ENCODE measurements around the gene STK4. TPM values are rescaled to one million over a fixed set of nuclear protein-coding genes. Genes with fewer than 3 reads are reported as not detected.

STK4 gene
- polyA plus RNA-seq, 1 donor from 2014 or later = 14.0 TPM

- Histone ChIP-seq H3K4me2 (ENCODE audit: low read length) (no peak overlapping the region), H3F3A (ENCODE audit: insufficient read depth, low read length, poor library complexity, severe bottlenecking) (no peaks in the 10 kb centered on the region), H4K20me1 (ENCODE audit: insufficient read depth) (no peaks in the 10 kb centered on the region), H3K27ac (ENCODE audit: low read length) (no peak overlapping the region), H3K9me2 (ENCODE audit: insufficient read depth, low read length) (no peaks in the 10 kb centered on the region), H3K36me3 (ENCODE audit: insufficient read depth, low read length) (no peaks in the 10 kb centered on the region), H3K9ac (ENCODE audit: low read length) (no peak overlapping the region), H3K9me3 (ENCODE audit: low read length) (no peaks in the 10 kb centered on the region), H3K27me3 (ENCODE audit: insufficient read depth, low read depth, low read length) (no peaks in the 10 kb centered on the region), H2AFZ (ENCODE audit: low read depth, low read length) (no peak overlapping the region), H3K79me2 (replicated peaks; ENCODE audit: insufficient read depth, low read length) (no peaks in the 10 kb centered on the region), H3K4me3 (ENCODE audit: low read length) (no peak overlapping the region)
- TF ChIP-seq EZH2 (IDR thresholded peaks at IDR 0.05; ENCODE audit: borderline replicate concordance, insufficient read depth, low read length, poor library complexity, severe bottlenecking) (no peak), TAF1 (IDR thresholded peaks at IDR 0.05; ENCODE audit: low read depth) (no peak), SMC3 (conservative IDR thresholded peaks at IDR 0.05; ENCODE audit: poor library complexity) (no peak), EP300 (conservative IDR thresholded peaks at IDR 0.05; ENCODE audit: poor library complexity, severe bottlenecking) (no peak), POLR2AphosphoS5 (IDR thresholded peaks at IDR 0.05) (no peak), MXI1 (conservative IDR thresholded peaks at IDR 0.05; ENCODE audit: poor library complexity, severe bottlenecking) (no peak)
- TF ChIP-seq, protein P1, sequence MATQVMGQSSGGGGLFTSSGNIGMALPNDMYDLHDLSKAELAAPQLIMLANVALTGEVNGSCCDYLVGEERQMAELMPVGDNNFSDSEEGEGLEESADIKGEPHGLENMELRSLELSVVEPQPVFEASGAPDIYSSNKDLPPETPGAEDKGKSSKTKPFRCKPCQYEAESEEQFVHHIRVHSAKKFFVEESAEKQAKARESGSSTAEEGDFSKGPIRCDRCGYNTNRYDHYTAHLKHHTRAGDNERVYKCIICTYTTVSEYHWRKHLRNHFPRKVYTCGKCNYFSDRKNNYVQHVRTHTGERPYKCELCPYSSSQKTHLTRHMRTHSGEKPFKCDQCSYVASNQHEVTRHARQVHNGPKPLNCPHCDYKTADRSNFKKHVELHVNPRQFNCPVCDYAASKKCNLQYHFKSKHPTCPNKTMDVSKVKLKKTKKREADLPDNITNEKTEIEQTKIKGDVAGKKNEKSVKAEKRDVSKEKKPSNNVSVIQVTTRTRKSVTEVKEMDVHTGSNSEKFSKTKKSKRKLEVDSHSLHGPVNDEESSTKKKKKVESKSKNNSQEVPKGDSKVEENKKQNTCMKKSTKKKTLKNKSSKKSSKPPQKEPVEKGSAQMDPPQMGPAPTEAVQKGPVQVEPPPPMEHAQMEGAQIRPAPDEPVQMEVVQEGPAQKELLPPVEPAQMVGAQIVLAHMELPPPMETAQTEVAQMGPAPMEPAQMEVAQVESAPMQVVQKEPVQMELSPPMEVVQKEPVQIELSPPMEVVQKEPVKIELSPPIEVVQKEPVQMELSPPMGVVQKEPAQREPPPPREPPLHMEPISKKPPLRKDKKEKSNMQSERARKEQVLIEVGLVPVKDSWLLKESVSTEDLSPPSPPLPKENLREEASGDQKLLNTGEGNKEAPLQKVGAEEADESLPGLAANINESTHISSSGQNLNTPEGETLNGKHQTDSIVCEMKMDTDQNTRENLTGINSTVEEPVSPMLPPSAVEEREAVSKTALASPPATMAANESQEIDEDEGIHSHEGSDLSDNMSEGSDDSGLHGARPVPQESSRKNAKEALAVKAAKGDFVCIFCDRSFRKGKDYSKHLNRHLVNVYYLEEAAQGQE (IDR thresholded peaks at IDR 0.05; ENCODE audit: borderline replicate concordance) = no peak
- TF ChIP-seq, protein P2, sequence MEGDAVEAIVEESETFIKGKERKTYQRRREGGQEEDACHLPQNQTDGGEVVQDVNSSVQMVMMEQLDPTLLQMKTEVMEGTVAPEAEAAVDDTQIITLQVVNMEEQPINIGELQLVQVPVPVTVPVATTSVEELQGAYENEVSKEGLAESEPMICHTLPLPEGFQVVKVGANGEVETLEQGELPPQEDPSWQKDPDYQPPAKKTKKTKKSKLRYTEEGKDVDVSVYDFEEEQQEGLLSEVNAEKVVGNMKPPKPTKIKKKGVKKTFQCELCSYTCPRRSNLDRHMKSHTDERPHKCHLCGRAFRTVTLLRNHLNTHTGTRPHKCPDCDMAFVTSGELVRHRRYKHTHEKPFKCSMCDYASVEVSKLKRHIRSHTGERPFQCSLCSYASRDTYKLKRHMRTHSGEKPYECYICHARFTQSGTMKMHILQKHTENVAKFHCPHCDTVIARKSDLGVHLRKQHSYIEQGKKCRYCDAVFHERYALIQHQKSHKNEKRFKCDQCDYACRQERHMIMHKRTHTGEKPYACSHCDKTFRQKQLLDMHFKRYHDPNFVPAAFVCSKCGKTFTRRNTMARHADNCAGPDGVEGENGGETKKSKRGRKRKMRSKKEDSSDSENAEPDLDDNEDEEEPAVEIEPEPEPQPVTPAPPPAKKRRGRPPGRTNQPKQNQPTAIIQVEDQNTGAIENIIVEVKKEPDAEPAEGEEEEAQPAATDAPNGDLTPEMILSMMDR (IDR thresholded peaks at IDR 0.05; ENCODE audit: poor library complexity, severe bottlenecking) = no peak
These were observed 47.6 kb upstream of the STK4 start for GRCh38 chr20:44918761-44919160.

DNA sequence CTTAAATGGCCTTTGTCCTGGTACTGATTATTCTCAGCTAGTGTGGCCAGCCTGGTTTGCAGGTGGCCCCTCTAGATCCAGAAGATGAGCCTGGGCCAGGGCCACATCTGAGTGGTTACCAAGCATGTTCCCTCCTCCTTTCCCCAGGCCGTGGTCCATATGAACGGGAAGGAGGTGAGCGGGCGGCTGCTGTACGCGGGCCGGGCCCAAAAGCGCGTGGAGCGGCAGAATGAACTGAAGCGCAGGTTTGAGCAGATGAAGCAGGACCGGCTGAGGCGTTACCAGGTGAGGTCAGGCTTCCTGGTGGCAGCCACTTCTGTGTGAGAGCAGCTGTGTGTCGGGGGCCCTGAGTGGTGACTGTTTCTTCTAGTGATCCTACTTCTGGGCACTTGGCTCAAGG, 44.9 kb upstream of the STK4 start:
- H3F3A ChIP-seq (ENCODE audit: insufficient read depth, low read length, poor library complexity, severe bottlenecking) = no peaks in the 10 kb centered on the region
- H3K4me3 ChIP-seq (ENCODE audit: low read length) = no peak overlapping the region
- TF ChIP-seq EZH2 (IDR thresholded peaks at IDR 0.05; ENCODE audit: borderline replicate concordance, insufficient read depth, low read length, poor library complexity, severe bottlenecking) (no peak), MXI1 (conservative IDR thresholded peaks at IDR 0.05; ENCODE audit: poor library complexity, severe bottlenecking) (no peak), EP300 (conservative IDR thresholded peaks at IDR 0.05; ENCODE audit: poor library complexity, severe bottlenecking) (no peak), RAD21 (conservative IDR thresholded peaks at IDR 0.05) (no peak), POLR2AphosphoS5 (IDR thresholded peaks at IDR 0.05) (no peak), TAF1 (IDR thresholded peaks at IDR 0.05; ENCODE audit: low read depth) (no peak), SMC3 (conservative IDR thresholded peaks at IDR 0.05; ENCODE audit: poor library complexity) (no peak)
- TF ChIP-seq, protein P2 (IDR thresholded peaks at IDR 0.05; ENCODE audit: poor library complexity, severe bottlenecking) = no peak
- TF ChIP-seq, protein P1 (IDR thresholded peaks at IDR 0.05; ENCODE audit: borderline replicate concordance) = no peak
- H3K9me3 ChIP-seq (ENCODE audit: low read length) = no peaks in the 10 kb centered on the region
- H3K27me3 ChIP-seq (ENCODE audit: insufficient read depth, low read depth, low read length) = no peaks in the 10 kb centered on the region
- no peaks in the 10 kb centered on the region for H3K36me3 ChIP-seq (ENCODE audit: insufficient read depth, low read length)
- no peak overlapping the region for H2AFZ ChIP-seq (ENCODE audit: low read depth, low read length)
- no peak overlapping the region for H3K27ac ChIP-seq (ENCODE audit: low read length)
- H3K9ac ChIP-seq (ENCODE audit: low read length) = no peak overlapping the region
- H3K4me2 ChIP-seq (ENCODE audit: low read length) = no peak overlapping the region
- H3K9me2 ChIP-seq (ENCODE audit: insufficient read depth, low read length) = no peaks in the 10 kb centered on the region
- H4K20me1 ChIP-seq (ENCODE audit: insufficient read depth) = no peaks in the 10 kb centered on the region
- H3K79me2 ChIP-seq (replicated peaks; ENCODE audit: insufficient read depth, low read length) = no peaks in the 10 kb centered on the region
